ENCODE results near the gene SNX11.

GRCh38 chr17:48144976-48145798 lies 37.6 kb downstream of the SNX11 start:
- TF ChIP-seq CTCF (IDR thresholded peaks at IDR 0.05) (no peak), POLR2AphosphoS5 (IDR thresholded peaks at IDR 0.05) (no peak), POLR2A (IDR thresholded peaks at IDR 0.05) (no peak)

All from stomach (tissue), 4 donors.